ENCODE results near the gene CROCC2.

DNA sequence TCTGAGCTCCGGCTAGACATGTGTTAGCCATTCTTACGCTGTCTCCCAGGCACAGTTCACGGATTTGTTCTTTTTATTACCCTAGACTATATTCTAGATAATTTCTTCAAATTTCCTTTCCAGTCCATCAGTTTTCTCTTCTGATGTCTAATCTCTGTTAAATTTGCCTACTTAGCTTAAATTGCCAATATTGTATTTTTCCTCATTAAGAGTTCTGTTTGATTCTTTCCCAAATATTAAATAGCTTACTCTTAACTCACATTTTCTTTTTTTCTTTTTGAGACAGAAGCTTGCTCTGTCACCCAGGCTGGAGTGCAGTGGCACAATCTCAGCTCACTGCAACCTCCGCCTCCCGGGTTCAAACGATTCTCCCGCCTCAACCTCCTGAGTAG, 21.2 kb downstream of the CROCC2 start:
- no peak for TF ChIP-seq SIN3A (IDR thresholded peaks at IDR 0.05; ENCODE audit: low read depth, low read length)
- no peak for TF ChIP-seq POLR2A (IDR thresholded peaks at IDR 0.05; ENCODE audit: low read depth, low read length)
- no peak for TF ChIP-seq POLR2AphosphoS5 (IDR thresholded peaks at IDR 0.05; ENCODE audit: low read length)
- TF ChIP-seq, protein P1, sequence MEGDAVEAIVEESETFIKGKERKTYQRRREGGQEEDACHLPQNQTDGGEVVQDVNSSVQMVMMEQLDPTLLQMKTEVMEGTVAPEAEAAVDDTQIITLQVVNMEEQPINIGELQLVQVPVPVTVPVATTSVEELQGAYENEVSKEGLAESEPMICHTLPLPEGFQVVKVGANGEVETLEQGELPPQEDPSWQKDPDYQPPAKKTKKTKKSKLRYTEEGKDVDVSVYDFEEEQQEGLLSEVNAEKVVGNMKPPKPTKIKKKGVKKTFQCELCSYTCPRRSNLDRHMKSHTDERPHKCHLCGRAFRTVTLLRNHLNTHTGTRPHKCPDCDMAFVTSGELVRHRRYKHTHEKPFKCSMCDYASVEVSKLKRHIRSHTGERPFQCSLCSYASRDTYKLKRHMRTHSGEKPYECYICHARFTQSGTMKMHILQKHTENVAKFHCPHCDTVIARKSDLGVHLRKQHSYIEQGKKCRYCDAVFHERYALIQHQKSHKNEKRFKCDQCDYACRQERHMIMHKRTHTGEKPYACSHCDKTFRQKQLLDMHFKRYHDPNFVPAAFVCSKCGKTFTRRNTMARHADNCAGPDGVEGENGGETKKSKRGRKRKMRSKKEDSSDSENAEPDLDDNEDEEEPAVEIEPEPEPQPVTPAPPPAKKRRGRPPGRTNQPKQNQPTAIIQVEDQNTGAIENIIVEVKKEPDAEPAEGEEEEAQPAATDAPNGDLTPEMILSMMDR (IDR thresholded peaks at IDR 0.05 in 2 of 3, conservative IDR thresholded peaks at IDR 0.05 in 1 of 3; ENCODE audit: control insufficient read depth in 2 of 3, extremely low read depth in 1 of 3, insufficient read depth in 1 of 3, low read depth in 3 of 3, low read length in 3 of 3): no peak
- TF ChIP-seq EP300 (IDR thresholded peaks at IDR 0.05; ENCODE audit: borderline replicate concordance in 1 of 2, control insufficient read depth in 1 of 2, low read depth in 2 of 2, low read length in 2 of 2): no peak
- TF ChIP-seq ASH2L (IDR thresholded peaks at IDR 0.05; ENCODE audit: borderline replicate concordance, low read depth): no peak
- no peak for TF ChIP-seq RUNX3 (IDR thresholded peaks at IDR 0.05; ENCODE audit: low read length)
- TF ChIP-seq EZH2 (IDR thresholded peaks at IDR 0.05; ENCODE audit: borderline replicate concordance, control insufficient read depth, low read depth, low read length): no peak
- TF ChIP-seq SMC3 (IDR thresholded peaks at IDR 0.05; ENCODE audit: borderline replicate concordance, low read length): no peak
- TF ChIP-seq FOS (IDR thresholded peaks at IDR 0.05; ENCODE audit: borderline replicate concordance, extremely low read depth, insufficient read length): no peak
- TF ChIP-seq, protein P2, sequence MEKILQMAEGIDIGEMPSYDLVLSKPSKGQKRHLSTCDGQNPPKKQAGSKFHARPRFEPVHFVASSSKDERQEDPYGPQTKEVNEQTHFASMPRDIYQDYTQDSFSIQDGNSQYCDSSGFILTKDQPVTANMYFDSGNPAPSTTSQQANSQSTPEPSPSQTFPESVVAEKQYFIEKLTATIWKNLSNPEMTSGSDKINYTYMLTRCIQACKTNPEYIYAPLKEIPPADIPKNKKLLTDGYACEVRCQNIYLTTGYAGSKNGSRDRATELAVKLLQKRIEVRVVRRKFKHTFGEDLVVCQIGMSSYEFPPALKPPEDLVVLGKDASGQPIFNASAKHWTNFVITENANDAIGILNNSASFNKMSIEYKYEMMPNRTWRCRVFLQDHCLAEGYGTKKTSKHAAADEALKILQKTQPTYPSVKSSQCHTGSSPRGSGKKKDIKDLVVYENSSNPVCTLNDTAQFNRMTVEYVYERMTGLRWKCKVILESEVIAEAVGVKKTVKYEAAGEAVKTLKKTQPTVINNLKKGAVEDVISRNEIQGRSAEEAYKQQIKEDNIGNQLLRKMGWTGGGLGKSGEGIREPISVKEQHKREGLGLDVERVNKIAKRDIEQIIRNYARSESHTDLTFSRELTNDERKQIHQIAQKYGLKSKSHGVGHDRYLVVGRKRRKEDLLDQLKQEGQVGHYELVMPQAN (conservative IDR thresholded peaks at IDR 0.05): no peak
- TF ChIP-seq, protein P3, sequence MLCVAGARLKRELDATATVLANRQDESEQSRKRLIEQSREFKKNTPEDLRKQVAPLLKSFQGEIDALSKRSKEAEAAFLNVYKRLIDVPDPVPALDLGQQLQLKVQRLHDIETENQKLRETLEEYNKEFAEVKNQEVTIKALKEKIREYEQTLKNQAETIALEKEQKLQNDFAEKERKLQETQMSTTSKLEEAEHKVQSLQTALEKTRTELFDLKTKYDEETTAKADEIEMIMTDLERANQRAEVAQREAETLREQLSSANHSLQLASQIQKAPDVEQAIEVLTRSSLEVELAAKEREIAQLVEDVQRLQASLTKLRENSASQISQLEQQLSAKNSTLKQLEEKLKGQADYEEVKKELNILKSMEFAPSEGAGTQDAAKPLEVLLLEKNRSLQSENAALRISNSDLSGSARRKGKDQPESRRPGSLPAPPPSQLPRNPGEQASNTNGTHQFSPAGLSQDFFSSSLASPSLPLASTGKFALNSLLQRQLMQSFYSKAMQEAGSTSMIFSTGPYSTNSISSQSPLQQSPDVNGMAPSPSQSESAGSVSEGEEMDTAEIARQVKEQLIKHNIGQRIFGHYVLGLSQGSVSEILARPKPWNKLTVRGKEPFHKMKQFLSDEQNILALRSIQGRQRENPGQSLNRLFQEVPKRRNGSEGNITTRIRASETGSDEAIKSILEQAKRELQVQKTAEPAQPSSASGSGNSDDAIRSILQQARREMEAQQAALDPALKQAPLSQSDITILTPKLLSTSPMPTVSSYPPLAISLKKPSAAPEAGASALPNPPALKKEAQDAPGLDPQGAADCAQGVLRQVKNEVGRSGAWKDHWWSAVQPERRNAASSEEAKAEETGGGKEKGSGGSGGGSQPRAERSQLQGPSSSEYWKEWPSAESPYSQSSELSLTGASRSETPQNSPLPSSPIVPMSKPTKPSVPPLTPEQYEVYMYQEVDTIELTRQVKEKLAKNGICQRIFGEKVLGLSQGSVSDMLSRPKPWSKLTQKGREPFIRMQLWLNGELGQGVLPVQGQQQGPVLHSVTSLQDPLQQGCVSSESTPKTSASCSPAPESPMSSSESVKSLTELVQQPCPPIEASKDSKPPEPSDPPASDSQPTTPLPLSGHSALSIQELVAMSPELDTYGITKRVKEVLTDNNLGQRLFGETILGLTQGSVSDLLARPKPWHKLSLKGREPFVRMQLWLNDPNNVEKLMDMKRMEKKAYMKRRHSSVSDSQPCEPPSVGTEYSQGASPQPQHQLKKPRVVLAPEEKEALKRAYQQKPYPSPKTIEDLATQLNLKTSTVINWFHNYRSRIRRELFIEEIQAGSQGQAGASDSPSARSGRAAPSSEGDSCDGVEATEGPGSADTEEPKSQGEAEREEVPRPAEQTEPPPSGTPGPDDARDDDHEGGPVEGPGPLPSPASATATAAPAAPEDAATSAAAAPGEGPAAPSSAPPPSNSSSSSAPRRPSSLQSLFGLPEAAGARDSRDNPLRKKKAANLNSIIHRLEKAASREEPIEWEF (IDR thresholded peaks at IDR 0.05; ENCODE audit: insufficient replicate concordance, low read depth, low read length): no peak
- TF ChIP-seq, protein P4, sequence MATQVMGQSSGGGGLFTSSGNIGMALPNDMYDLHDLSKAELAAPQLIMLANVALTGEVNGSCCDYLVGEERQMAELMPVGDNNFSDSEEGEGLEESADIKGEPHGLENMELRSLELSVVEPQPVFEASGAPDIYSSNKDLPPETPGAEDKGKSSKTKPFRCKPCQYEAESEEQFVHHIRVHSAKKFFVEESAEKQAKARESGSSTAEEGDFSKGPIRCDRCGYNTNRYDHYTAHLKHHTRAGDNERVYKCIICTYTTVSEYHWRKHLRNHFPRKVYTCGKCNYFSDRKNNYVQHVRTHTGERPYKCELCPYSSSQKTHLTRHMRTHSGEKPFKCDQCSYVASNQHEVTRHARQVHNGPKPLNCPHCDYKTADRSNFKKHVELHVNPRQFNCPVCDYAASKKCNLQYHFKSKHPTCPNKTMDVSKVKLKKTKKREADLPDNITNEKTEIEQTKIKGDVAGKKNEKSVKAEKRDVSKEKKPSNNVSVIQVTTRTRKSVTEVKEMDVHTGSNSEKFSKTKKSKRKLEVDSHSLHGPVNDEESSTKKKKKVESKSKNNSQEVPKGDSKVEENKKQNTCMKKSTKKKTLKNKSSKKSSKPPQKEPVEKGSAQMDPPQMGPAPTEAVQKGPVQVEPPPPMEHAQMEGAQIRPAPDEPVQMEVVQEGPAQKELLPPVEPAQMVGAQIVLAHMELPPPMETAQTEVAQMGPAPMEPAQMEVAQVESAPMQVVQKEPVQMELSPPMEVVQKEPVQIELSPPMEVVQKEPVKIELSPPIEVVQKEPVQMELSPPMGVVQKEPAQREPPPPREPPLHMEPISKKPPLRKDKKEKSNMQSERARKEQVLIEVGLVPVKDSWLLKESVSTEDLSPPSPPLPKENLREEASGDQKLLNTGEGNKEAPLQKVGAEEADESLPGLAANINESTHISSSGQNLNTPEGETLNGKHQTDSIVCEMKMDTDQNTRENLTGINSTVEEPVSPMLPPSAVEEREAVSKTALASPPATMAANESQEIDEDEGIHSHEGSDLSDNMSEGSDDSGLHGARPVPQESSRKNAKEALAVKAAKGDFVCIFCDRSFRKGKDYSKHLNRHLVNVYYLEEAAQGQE (IDR thresholded peaks at IDR 0.05; ENCODE audit: low read depth, low read length): no peak

Measured in GM12878 (cell line).